ENCODE data around the gene SH3BGR.

Gene SH3BGR

GRCh38 chr21:39546522-39546921 is 94.8 kb downstream of the SH3BGR start:
- Histone ChIP-seq H3K27me3 (no peaks in the 10 kb centered on the region), H3K4me1 (no peaks in the 10 kb centered on the region), H3K9me3 (replicated peaks in 1 of 11) (peaks cover 32 to 58% (median 42%) of the 10 kb centered on the region in 11 experiments), H3K36me3 (no peaks in the 10 kb centered on the region; a peak in 1 of 22 replicates), H3K4me3 (no peak overlapping the region), H4K20me1 (no peaks in the 10 kb centered on the region), H3K4me2 (no peak overlapping the region), H3K27ac (no peak overlapping the region), H3K9ac (no peak overlapping the region)
- TF ChIP-seq Cebpa-rat (IDR thresholded peaks at IDR 0.05), result no peak

GRCh38 chr21:39552856-39553255 is 101.1 kb downstream of the SH3BGR start:
- TF ChIP-seq Cebpa-rat (IDR thresholded peaks at IDR 0.05), result no peak
- no peak overlapping the region for H3K27ac ChIP-seq
- no peak overlapping the region for H3K9ac ChIP-seq
- peaks cover 18 to 30% (median 22%) of the 10 kb centered on the region in 11 experiments for H3K9me3 ChIP-seq (replicated peaks in 1 of 11)
- peaks cover 0 to 15% (median 0%) of the 10 kb centered on the region in 10 experiments; a peak in 7 of 20 replicates for H3K4me1 ChIP-seq
- no peaks in the 10 kb centered on the region for H3K36me3 ChIP-seq
- no peak overlapping the region for H3K4me3 ChIP-seq
- H3K4me2 ChIP-seq, result no peak overlapping the region
- H3K27me3 ChIP-seq, result no peaks in the 10 kb centered on the region
- no peaks in the 10 kb centered on the region for H4K20me1 ChIP-seq

GRCh38 chr21:39553331-39553730 is 101.6 kb downstream of the SH3BGR start:
- H3K4me3 ChIP-seq, result no peak overlapping the region
- no peaks in the 10 kb centered on the region for H3K27me3 ChIP-seq
- TF ChIP-seq Cebpa-rat (IDR thresholded peaks at IDR 0.05), result no peak
- H3K9me3 ChIP-seq (replicated peaks in 1 of 11), result peaks cover 22 to 35% (median 26%) of the 10 kb centered on the region in 11 experiments
- no peak overlapping the region for H3K9ac ChIP-seq
- no peaks in the 10 kb centered on the region for H3K36me3 ChIP-seq
- H3K4me1 ChIP-seq, result peaks cover 0 to 15% (median 0%) of the 10 kb centered on the region in 10 experiments; a peak in 7 of 20 replicates
- no peak overlapping the region for H3K27ac ChIP-seq
- H3K4me2 ChIP-seq, result peak overlapping the region in 3 of 11 experiments; percentile 39 to 58 (median 48); a peak in 5 of 22 replicates
- no peaks in the 10 kb centered on the region for H4K20me1 ChIP-seq

GRCh38 chr21:39555911-39556590 is 104.3 kb downstream of the SH3BGR start:
- Histone ChIP-seq H3K36me3 (no peaks in the 10 kb centered on the region), H3K4me1 (peaks cover 7 to 15% (median 11%) of the 10 kb centered on the region in 10 experiments; a peak in 18 of 20 replicates), H3K9ac (no peak overlapping the region), H3K4me2 (no peak overlapping the region), H3K9me3 (replicated peaks in 1 of 11) (peaks cover 20 to 44% (median 34%) of the 10 kb centered on the region in 11 experiments), H3K27ac (no peak overlapping the region), H3K4me3 (no peak overlapping the region), H3K27me3 (no peaks in the 10 kb centered on the region; a peak in 1 of 22 replicates), H4K20me1 (no peaks in the 10 kb centered on the region)
- no peak for TF ChIP-seq Cebpa-rat (IDR thresholded peaks at IDR 0.05)

- H3K9me3 ChIP-seq (replicated peaks in 1 of 11), result peaks cover 6 to 26% (median 14%) of the 10 kb centered on the region in 11 experiments; a peak in 20 of 22 replicates
- H3K27me3 ChIP-seq, result no peaks in the 10 kb centered on the region; a peak in 1 of 22 replicates
- no peak overlapping the region for H3K9ac ChIP-seq
- no peak overlapping the region for H3K4me3 ChIP-seq
- no peaks in the 10 kb centered on the region for H4K20me1 ChIP-seq
- peak overlapping the region in 8 of 11 experiments; percentile 23 to 58 (median 48); a peak in 15 of 22 replicates for H3K4me2 ChIP-seq
- peaks cover 8 to 21% (median 18%) of the 10 kb centered on the region in 10 experiments; a peak in 18 of 20 replicates for H3K4me1 ChIP-seq
- no peak overlapping the region for H3K27ac ChIP-seq
- H3K36me3 ChIP-seq, result no peaks in the 10 kb centered on the region
- TF ChIP-seq Cebpa-rat (IDR thresholded peaks at IDR 0.05), result no peak
These were observed 107.7 kb downstream of the SH3BGR start for GRCh38 chr21:39559511-39559910.

GRCh38 chr21:39561140-39561539 is 109.4 kb downstream of the SH3BGR start:
- Histone ChIP-seq H3K4me3 (no peak overlapping the region), H4K20me1 (no peaks in the 10 kb centered on the region), H3K9me3 (replicated peaks in 1 of 11) (peaks cover 6 to 26% (median 14%) of the 10 kb centered on the region in 11 experiments; a peak in 20 of 22 replicates), H3K4me1 (peaks cover 8 to 21% (median 18%) of the 10 kb centered on the region in 10 experiments; a peak in 18 of 20 replicates), H3K4me2 (no peak overlapping the region), H3K27me3 (no peaks in the 10 kb centered on the region; a peak in 1 of 22 replicates), H3K9ac (no peak overlapping the region), H3K27ac (no peak overlapping the region), H3K36me3 (no peaks in the 10 kb centered on the region)
- TF ChIP-seq Cebpa-rat (IDR thresholded peaks at IDR 0.05), result no peak

GRCh38 chr21:39562791-39563770 is 111.3 kb downstream of the SH3BGR start:
- Histone ChIP-seq H4K20me1 (no peaks in the 10 kb centered on the region), H3K4me2 (peak overlapping the region in 10 of 11 experiments; percentile 5 to 59 (median 42); a peak in 15 of 22 replicates), H3K4me1 (peaks cover 8 to 21% (median 18%) of the 10 kb centered on the region in 10 experiments; a peak in 18 of 20 replicates), H3K9me3 (replicated peaks in 1 of 11) (peaks cover 1 to 21% (median 9%) of the 10 kb centered on the region in 11 experiments; a peak in 20 of 22 replicates), H3K27ac (no peak overlapping the region), H3K27me3 (no peaks in the 10 kb centered on the region; a peak in 1 of 22 replicates), H3K4me3 (no peak overlapping the region), H3K36me3 (no peaks in the 10 kb centered on the region), H3K9ac (no peak overlapping the region)
- TF ChIP-seq Cebpa-rat (IDR thresholded peaks at IDR 0.05), result no peak

- Histone ChIP-seq H3K4me1 (peaks cover 8 to 21% (median 16%) of the 10 kb centered on the region in 10 experiments; a peak in 18 of 20 replicates), H4K20me1 (no peaks in the 10 kb centered on the region), H3K9ac (no peak overlapping the region), H3K4me3 (no peak overlapping the region), H3K27ac (no peak overlapping the region), H3K36me3 (no peaks in the 10 kb centered on the region), H3K4me2 (no peak overlapping the region), H3K9me3 (replicated peaks in 1 of 11) (peaks cover 0 to 10% (median 0%) of the 10 kb centered on the region in 11 experiments; a peak in 6 of 22 replicates), H3K27me3 (no peaks in the 10 kb centered on the region; a peak in 1 of 22 replicates)
- TF ChIP-seq Cebpa-rat (IDR thresholded peaks at IDR 0.05), result no peak
These were observed 112.4 kb downstream of the SH3BGR start for GRCh38 chr21:39564200-39564599.

Measured in BLaER1 treated with 17β-estradiol and CSF1 and Interleukin-3, amounts not matched to agents 10 nM and 100 nM (cell line).